Cardiac muscle cell (in vitro differentiated cells and primary cell): ENCODE measurements around the gene PIRT. TPM values are rescaled to one million over a fixed set of nuclear protein-coding genes. Genes with fewer than 3 reads are reported as not detected.

Experiments
- DNase-seq, 2 donors: peaks; one replicate each; pipeline versions ENCODE4 v3.0.0 to v3.0.0-alpha.2; 2010 to 2017; ENCODE audit warnings: low read depth in 1 of 2, low spot score in 1 of 2
- H3K27ac ChIP-seq: fragments of 200-600 bp; sonication (generic); 2 replicates; pipeline ENCODE4 v1.5.1; 2016
- H3K27me3 ChIP-seq: fragments of 200-600 bp; sonication (generic); 2 replicates; pipeline ENCODE4 v1.6.0; 2016; ENCODE audit warnings: control low read depth
- H3K36me3 ChIP-seq: fragments of 200-600 bp; sonication (generic); 2 replicates; pipeline ENCODE4 v1.5.1; 2016; ENCODE audit warnings: control low read depth
- H3K4me1 ChIP-seq: fragments of 200-600 bp; sonication (generic); 2 replicates; pipeline ENCODE4 v1.8.1; 2017; ENCODE audit warnings: low read depth, mild to moderate bottlenecking, mixed run types
- H3K4me3 ChIP-seq: fragments of 200-600 bp; sonication (generic); 2 replicates; pipeline ENCODE4 v1.5.1; 2016; ENCODE audit warnings: mild to moderate bottlenecking
- H3K9me3 ChIP-seq: fragments of 200-600 bp; sonication (generic); 2 replicates; pipeline ENCODE4 v1.5.1; 2017; ENCODE audit warnings: low read depth, mild to moderate bottlenecking, control low read depth
- CTCF ChIP-seq: IDR thresholded peaks from 2 replicates; pipeline ENCODE4 v1.5.1; 2012; ENCODE audit warnings: low read depth, mild to moderate bottlenecking, low read length
- polyA plus RNA-seq: library from polyadenylated mRNA; unstranded; fragments of >200 nt; fragmentation: Nextera tagmentation; extraction: Ambion mirVana; gene quantifications from 2 replicates; pipeline ENCODE4 v1.2.1, GENCODE V29; 2016
- total RNA-seq: library from RNA; depleted of rRNA; stranded (reverse); fragments of >200 nt; gene quantifications from 2 replicates; pipeline ENCODE4 v1.2.3, GENCODE V29; 2016

PIRT gene
- total and polyA plus RNA-seq, 2 experiments from 2014 or later, result not detected

GRCh38 chr17:10844621-10845387 is 6.9 kb upstream of the PIRT start:
- peaks cover 17% of the 10 kb centered on the region for H3K4me1 ChIP-seq
- H3K27me3 ChIP-seq, result no peaks in the 10 kb centered on the region
- peak; percentile 77 to 87 for DNase-seq
- H3K36me3 ChIP-seq, result no peaks in the 10 kb centered on the region
- no peak overlapping the region for H3K27ac ChIP-seq
- H3K9me3 ChIP-seq, result no peaks in the 10 kb centered on the region
- TF ChIP-seq CTCF, result peak; percentile 92
- peak overlapping the region; percentile 36 for H3K4me3 ChIP-seq

GRCh38 chr17:10843811-10844210 is 5.9 kb upstream of the PIRT start:
- H3K4me1 ChIP-seq, result peaks cover 17% of the 10 kb centered on the region
- H3K27ac ChIP-seq, result peak overlapping the region; percentile 61
- no peaks in the 10 kb centered on the region for H3K36me3 ChIP-seq
- TF ChIP-seq CTCF, result no peak
- no peaks in the 10 kb centered on the region for H3K9me3 ChIP-seq
- peak; percentile 45 to 57 for DNase-seq
- no peaks in the 10 kb centered on the region for H3K27me3 ChIP-seq
- H3K4me3 ChIP-seq, result no peak overlapping the region

- DNase-seq, result no peak
- H3K4me1 ChIP-seq, result peaks cover 17% of the 10 kb centered on the region
- TF ChIP-seq CTCF, result no peak
- no peaks in the 10 kb centered on the region for H3K36me3 ChIP-seq
- no peak overlapping the region for H3K4me3 ChIP-seq
- no peak overlapping the region for H3K27ac ChIP-seq
- H3K27me3 ChIP-seq, result no peaks in the 10 kb centered on the region
- H3K9me3 ChIP-seq, result no peaks in the 10 kb centered on the region
Observed at GRCh38 chr17:10842658-10843057, 4.8 kb upstream of the PIRT start.

- peaks cover 15% of the 10 kb centered on the region for H3K4me1 ChIP-seq
Observed at GRCh38 chr17:10838682-10839081, 795 bp upstream of the PIRT start.

GRCh38 chr17:10836966-10837590 is 809 bp downstream of the PIRT start:
- Histone ChIP-seq H3K36me3 (no peaks in the 10 kb centered on the region), H3K4me3 (no peak overlapping the region), H3K27me3 (no peaks in the 10 kb centered on the region), H3K9me3 (no peaks in the 10 kb centered on the region), H3K27ac (no peak overlapping the region), H3K4me1 (peaks cover 4% of the 10 kb centered on the region)
- no peak for DNase-seq
- no peak for TF ChIP-seq CTCF

More at GRCh38 chr17:10838682-10839081, 795 bp upstream of the PIRT start:
- no peaks in the 10 kb centered on the region for H3K27me3 ChIP-seq
- no peak for DNase-seq
- H3K27ac ChIP-seq, result no peak overlapping the region
- no peaks in the 10 kb centered on the region for H3K36me3 ChIP-seq
- no peaks in the 10 kb centered on the region for H3K9me3 ChIP-seq
- TF ChIP-seq CTCF, result no peak
- H3K4me3 ChIP-seq, result no peak overlapping the region
